Measurements from ENCODE around the gene SHANK3. TPM values are rescaled to one million over a fixed set of nuclear protein-coding genes. Genes with fewer than 3 reads are reported as not detected.

Gene SHANK3
- total and polyA plus RNA-seq, 2 of the 8 experiments (the other 6 are each of a cell fraction or from before 2014, with no cell fraction given): 1.5 to 6.0 TPM

DNA sequence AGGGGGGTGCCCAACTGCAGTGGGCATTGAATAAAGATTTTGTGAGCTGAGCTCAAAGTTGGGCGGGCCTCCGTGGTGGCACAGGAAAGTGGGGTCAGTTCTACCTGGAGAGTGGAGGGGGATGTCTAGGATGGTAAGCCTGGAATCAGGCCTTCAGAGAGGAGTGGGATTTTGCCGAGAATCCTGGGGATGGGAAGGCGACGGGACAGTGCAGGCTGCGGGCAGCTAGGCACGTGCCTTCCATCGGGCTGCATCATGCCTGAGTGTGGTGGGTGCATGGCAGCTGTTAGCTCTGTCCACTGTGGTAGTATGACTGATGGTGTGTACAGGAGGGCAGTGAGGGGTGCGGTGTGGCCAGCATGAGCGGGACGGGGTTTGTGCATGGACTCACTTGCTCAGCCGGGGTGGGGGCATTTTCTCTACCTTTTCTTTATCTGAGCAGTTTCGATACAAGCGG lies 3.6 kb downstream of the SHANK3 start:
- no peak overlapping the region for H2BK20ac ChIP-seq (ENCODE audit: low read length)
- no peak overlapping the region for H2BK15ac ChIP-seq (ENCODE audit: low read length)
- H3K4me1 ChIP-seq (replicated peaks in 1 of 4; ENCODE audit: control insufficient read depth in 3 of 4, insufficient read depth in 4 of 4, low read length in 3 of 4): peaks cover 0 to 16% (median 9%) of the 10 kb centered on the region in 4 experiments; a peak in 6 of 7 replicates
- no peak overlapping the region for H3K27ac ChIP-seq (ENCODE audit: low read depth, low read length)
- DNase-seq (ENCODE audit: low read depth in 1 of 2, low spot score in 2 of 2) (no peak), FAIRE-seq (no peak)
- H3K79me2 ChIP-seq (ENCODE audit: control insufficient read depth in 1 of 2, insufficient read depth in 2 of 2, low read length in 2 of 2): peaks cover 0 to 5% of the 10 kb centered on the region in 2 experiments; a peak in 1 of 4 replicates
- no peak overlapping the region for H2AFZ ChIP-seq (ENCODE audit: low read length)
- H3K27me3 ChIP-seq (replicated peaks in 1 of 4; ENCODE audit: control insufficient read depth in 3 of 4, extremely low read depth in 1 of 4, insufficient read depth in 3 of 4, low read length in 3 of 4): peaks cover 3 to 21% (median 16%) of the 10 kb centered on the region in 4 experiments
- no peak overlapping the region for H4K91ac ChIP-seq (replicated peaks; ENCODE audit: insufficient read length, low read length)
- peaks cover 5% of the 10 kb centered on the region; the same call in 1 of the 2 replicates for H3K79me1 ChIP-seq (ENCODE audit: low read depth, low read length)
- no peak overlapping the region for H3K23ac ChIP-seq (ENCODE audit: insufficient read length)
- H4K20me1 ChIP-seq (replicated peaks in 1 of 2; ENCODE audit: control insufficient read depth in 1 of 2, insufficient read depth in 2 of 2, low read length in 2 of 2): peaks cover 12 to 14% of the 10 kb centered on the region in 2 experiments
- no peak overlapping the region for H4K8ac ChIP-seq (ENCODE audit: extremely low read depth, insufficient read depth, low read length)
- ChIA-PET CTCF (ENCODE audit: partially characterized antibody) (interaction anchor here (1.0 to 5.3 kb wide), 6 partner anchors 15 to 102 kb away, joined by 3 to 27 read pairs (median 8); no protein-coding TSS in a partner anchor), POLR2A (ENCODE audit: partially characterized antibody) (interaction anchor here (0.6 kb wide), 1 partner anchor 59 kb away, joined by 4 read pairs; no protein-coding TSS in a partner anchor)
- no peak overlapping the region for H3K9ac ChIP-seq (replicated peaks in 1 of 4; ENCODE audit: extremely low read depth in 1 of 4, low read depth in 3 of 4, low read length in 3 of 4)
- no peak overlapping the region for H3K18ac ChIP-seq (ENCODE audit: extremely low read depth, low read length)
- H3K4me3 ChIP-seq (ENCODE audit: extremely low read depth in 1 of 4, insufficient read depth in 2 of 4, low read depth in 3 of 4, low read length in 4 of 4): no peak overlapping the region
- 93% methylated on average over 14 of the region's 14 CpGs; no CpG with 5 or more reads in 1 of the 2 experiments for WGBS, 2 experiments (ENCODE audit: extremely low coverage in 1 of 2, insufficient coverage in 1 of 2, insufficient read length in 1 of 2, insufficient replicate concordance in 2 of 2, low coverage in 1 of 2, low lambda C conversion rate in 2 of 2, missing lambda C conversion rate in 1 of 2)
- H2BK120ac ChIP-seq (replicated peaks; ENCODE audit: low read depth, low read length): no peak overlapping the region
- no peak overlapping the region for H3K56ac ChIP-seq (replicated peaks; ENCODE audit: insufficient read length, low read depth, low read length)
- peaks cover 13% of the 10 kb centered on the region for H3K23me2 ChIP-seq (ENCODE audit: low read depth, low read length)
- H3K14ac ChIP-seq (ENCODE audit: insufficient read length): no peak overlapping the region
- peaks cover 0 to 3% (median 0%) of the 10 kb centered on the region in 4 experiments; a peak in 2 of 8 replicates for H3K36me3 ChIP-seq (ENCODE audit: control insufficient read depth in 2 of 4, insufficient read depth in 4 of 4, low read length in 3 of 4)
- H3K4ac ChIP-seq (replicated peaks; ENCODE audit: insufficient read length, low read depth, low read length): no peak overlapping the region
- H3K9me3 ChIP-seq (ENCODE audit: insufficient read depth in 2 of 2, low read depth in 1 of 2, low read length in 1 of 2): no peaks in the 10 kb centered on the region
- no peak overlapping the region for H2AK5ac ChIP-seq (ENCODE audit: low read depth, low read length)
- peak overlapping the region in 1 of 2 experiments; percentile 82; a peak in 1 of 4 replicates for H3K4me2 ChIP-seq (ENCODE audit: insufficient read depth in 1 of 2, low read depth in 2 of 2, low read length in 2 of 2)
- H4K5ac ChIP-seq (ENCODE audit: insufficient read length, low read depth, low read length): no peak overlapping the region
- H2BK12ac ChIP-seq (ENCODE audit: low read depth, low read length): no peak overlapping the region
- no peak overlapping the region for H2BK5ac ChIP-seq (ENCODE audit: low read depth, low read length)
- no peak for TF ChIP-seq RBBP5 (IDR thresholded peaks at IDR 0.05; ENCODE audit: borderline replicate concordance, low read depth, low read length)
- TF ChIP-seq ZNF274 (IDR thresholded peaks at IDR 0.05; ENCODE audit: borderline replicate concordance, extremely low read depth, low read length): no peak
- no peak for TF ChIP-seq SP4 (IDR thresholded peaks at IDR 0.05; ENCODE audit: low read length)
- TF ChIP-seq HDAC6 (IDR thresholded peaks at IDR 0.05; ENCODE audit: low read depth, low read length): no peak
- TF ChIP-seq CTBP2 (IDR thresholded peaks at IDR 0.05; ENCODE audit: borderline replicate concordance, insufficient read depth, insufficient read length, low read length): no peak
- no peak for TF ChIP-seq NRF1 (IDR thresholded peaks at IDR 0.05; ENCODE audit: low read depth, low read length)
- no peak for TF ChIP-seq POLR2A (IDR thresholded peaks at IDR 0.05; ENCODE audit: control extremely low read depth in 1 of 2, low read depth in 2 of 2, low read length in 2 of 2)
